Neural crest cell (in vitro differentiated cells): ENCODE results near the gene CSMD2. TPM values are rescaled to one million over a fixed set of nuclear protein-coding genes. Genes with fewer than 3 reads are reported as not detected.

ENCODE experiments used
- DNase-seq: peaks from one replicate; pipeline ENCODE4 v3.0.0; 2021; ENCODE audit warnings: low read depth, mixed read lengths, low spot score
- H3K27ac Mint-ChIP-seq: one replicate; pipeline ENCODE4 v1.8.0; 2021; ENCODE audit warnings: mild to moderate bottlenecking, mixed read lengths; ENCODE audit not compliant: unreplicated experiment
- H3K27me3 Mint-ChIP-seq: 2 replicates; pipeline ENCODE4 v1.8.0; 2021; ENCODE audit warnings: low read depth, mild to moderate bottlenecking, mixed read lengths
- H3K36me3 Mint-ChIP-seq: 2 replicates; pipeline ENCODE4 v1.8.0; 2021; ENCODE audit warnings: low read depth, mild to moderate bottlenecking, mixed read lengths
- H3K4me1 Mint-ChIP-seq: 2 replicates; pipeline ENCODE4 v1.8.0; 2021; ENCODE audit warnings: mixed read lengths
- H3K4me3 Mint-ChIP-seq: one replicate; pipeline ENCODE4 v1.8.0; 2021; ENCODE audit warnings: mild to moderate bottlenecking, mixed read lengths
- H3K9me3 Mint-ChIP-seq: 2 replicates; pipeline ENCODE4 v1.8.0; 2021; ENCODE audit warnings: mixed read lengths
- CTCF ChIP-seq: fragments of 200-600 bp; sonication (generic); conservative IDR thresholded peaks from 2 replicates; pipeline ENCODE4 v1.5.0; 2021; ENCODE audit warnings: antibody characterized with exemption, mild to moderate bottlenecking
- total RNA-seq: library from RNA; stranded (reverse); gene quantifications from 2 replicates; pipeline ENCODE4 v1.2.1, GENCODE V29; 2021

CSMD2 gene
- total RNA-seq, 1 donor from 2014 or later: 0.40 TPM

GRCh38 chr1:33686551-33686950 is 478.5 kb downstream of the CSMD2 start:
- peaks cover 53% of the 10 kb centered on the region for H3K27me3 Mint-ChIP-seq

GRCh38 chr1:33685256-33685655 is 479.8 kb downstream of the CSMD2 start:
- no peak for TF ChIP-seq CTCF
- Mint-ChIP-seq H3K27me3 (peaks cover 48% of the 10 kb centered on the region), H3K4me1 (no peaks in the 10 kb centered on the region), H3K27ac (no peak overlapping the region), H3K9me3 (no peaks in the 10 kb centered on the region), H3K36me3 (no peaks in the 10 kb centered on the region), H3K4me3 (no peak overlapping the region)
- DNase-seq: no peak

More at GRCh38 chr1:33686551-33686950, 478.5 kb downstream of the CSMD2 start:
- no peaks in the 10 kb centered on the region for H3K36me3 Mint-ChIP-seq
- peaks cover 7% of the 10 kb centered on the region for H3K4me1 Mint-ChIP-seq
- no peak overlapping the region for H3K4me3 Mint-ChIP-seq
- H3K27ac Mint-ChIP-seq: no peak overlapping the region
- no peaks in the 10 kb centered on the region for H3K9me3 Mint-ChIP-seq
- no peak for DNase-seq
- no peak for TF ChIP-seq CTCF

GRCh38 chr1:33684396-33685179 is 480.4 kb downstream of the CSMD2 start:
- DNase-seq: no peak
- Mint-ChIP-seq H3K27me3 (peaks cover 46% of the 10 kb centered on the region), H3K4me3 (no peak overlapping the region), H3K36me3 (no peaks in the 10 kb centered on the region), H3K9me3 (no peaks in the 10 kb centered on the region), H3K4me1 (no peaks in the 10 kb centered on the region), H3K27ac (no peak overlapping the region)
- TF ChIP-seq CTCF: no peak

- Mint-ChIP-seq H3K9me3 (no peaks in the 10 kb centered on the region), H3K27ac (no peak overlapping the region), H3K36me3 (no peaks in the 10 kb centered on the region), H3K4me3 (no peak overlapping the region), H3K4me1 (no peaks in the 10 kb centered on the region), H3K27me3 (peaks cover 40% of the 10 kb centered on the region)
- DNase-seq: no peak
- no peak for TF ChIP-seq CTCF
Observed at GRCh38 chr1:33683913-33684312, 481.1 kb downstream of the CSMD2 start.

GRCh38 chr1:33682371-33682770 is 482.7 kb downstream of the CSMD2 start:
- peaks cover 30% of the 10 kb centered on the region for H3K27me3 Mint-ChIP-seq
- TF ChIP-seq CTCF: no peak
- DNase-seq: no peak
- H3K9me3 Mint-ChIP-seq: no peaks in the 10 kb centered on the region
- no peaks in the 10 kb centered on the region for H3K4me1 Mint-ChIP-seq
- H3K27ac Mint-ChIP-seq: no peak overlapping the region
- H3K4me3 Mint-ChIP-seq: no peak overlapping the region
- no peaks in the 10 kb centered on the region for H3K36me3 Mint-ChIP-seq
